DND-41 (cell line): ENCODE measurements around the gene ALDOA.
A peak's percentile ranks its signal among the peaks of the same experiment; 100 is the strongest.

Source experiments
- CTCF ChIP-seq: IDR thresholded peaks from 2 replicates; pipeline ENCODE4 v1.5.1; 2012; ENCODE audit warnings: borderline replicate concordance, low read length, moderate library complexity, mild to moderate bottlenecking; ENCODE audit not compliant: poor library complexity, severe bottlenecking; ENCODE audit errors: extremely low read depth
- EZH2 ChIP-seq: IDR thresholded peaks from 3 replicates; pipeline ENCODE4 v1.6.1; 2012; ENCODE audit warnings: borderline replicate concordance, low read depth, mild to moderate bottlenecking, moderate library complexity, low read length, inconsistent platforms; ENCODE audit not compliant: severe bottlenecking

- TF ChIP-seq CTCF: peak; percentile 78
- no peak for TF ChIP-seq EZH2
Measured at GRCh38 chr16:30068750-30069610, 3.4 kb downstream of the ALDOA start.
